ENCODE results near the gene MUC13. TPM values are rescaled to one million over a fixed set of nuclear protein-coding genes. Genes with fewer than 3 reads are reported as not detected.

The MUC13 gene
- total RNA-seq, 1 donor from 2014 or later, result not detected

DNA sequence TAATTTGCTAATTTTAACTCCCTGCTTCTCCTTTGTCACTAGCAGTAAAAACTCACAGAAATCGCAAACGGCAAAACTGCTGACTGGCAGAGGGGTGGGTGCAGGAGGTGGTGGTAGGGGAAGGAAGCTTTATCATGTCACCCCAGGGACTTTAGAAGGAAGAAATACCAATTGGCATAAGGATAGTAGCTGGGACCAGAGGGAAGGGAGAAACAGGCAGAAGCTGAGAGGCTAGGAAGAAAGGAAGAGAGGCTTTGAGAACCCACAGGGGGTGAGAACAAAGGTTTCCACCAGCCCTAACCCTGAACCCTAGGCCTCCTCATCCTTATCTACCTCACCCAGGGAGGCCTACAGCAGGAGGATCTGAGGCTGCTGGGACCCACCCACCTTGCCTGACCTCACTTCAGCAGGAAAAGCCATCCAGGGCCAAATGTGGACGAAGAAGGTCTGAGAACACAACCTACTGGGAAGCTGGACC lies 58.1 kb downstream of the MUC13 start:
- no peak for DNase-seq

DNA sequence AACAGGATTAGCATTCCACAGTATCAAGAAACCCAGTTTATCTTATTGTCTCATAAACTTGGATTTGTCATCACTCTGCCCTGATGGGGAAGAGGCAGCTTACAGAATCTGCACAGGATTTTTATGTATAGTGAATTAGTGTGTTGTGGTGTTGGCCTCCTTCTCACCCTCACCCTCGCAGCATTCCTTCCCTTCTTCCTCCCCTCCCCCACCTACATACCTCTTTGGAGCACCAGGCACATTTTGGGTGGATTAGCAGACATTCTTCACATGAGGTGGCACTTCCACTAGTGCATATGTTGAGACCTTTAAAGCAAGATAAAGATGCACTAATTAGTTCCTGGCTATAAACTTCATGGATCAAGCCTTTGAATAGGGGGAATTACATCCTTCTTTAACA lies 61.3 kb downstream of the MUC13 start:
- DNase-seq, result no peak

DNA sequence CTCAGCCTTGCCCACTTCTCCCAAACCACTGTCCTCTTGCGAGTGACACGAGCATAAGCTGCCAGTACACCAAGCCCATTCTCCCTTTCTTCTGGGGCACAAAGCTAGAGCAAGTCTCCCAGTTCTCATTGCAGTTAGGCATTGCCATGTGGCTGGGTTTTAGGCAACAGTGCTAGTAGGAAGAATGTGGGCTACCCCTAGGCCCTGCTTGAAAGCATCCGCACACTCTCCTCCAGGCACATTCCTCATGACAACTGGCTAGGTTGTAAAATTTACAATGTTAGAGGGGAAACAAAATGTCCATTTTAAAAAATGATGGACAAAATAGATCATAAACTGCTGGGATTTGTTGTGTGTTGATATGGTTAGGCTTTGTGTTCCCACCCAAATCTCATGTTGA lies 67.0 kb downstream of the MUC13 start:
- DNase-seq, result no peak

DNA sequence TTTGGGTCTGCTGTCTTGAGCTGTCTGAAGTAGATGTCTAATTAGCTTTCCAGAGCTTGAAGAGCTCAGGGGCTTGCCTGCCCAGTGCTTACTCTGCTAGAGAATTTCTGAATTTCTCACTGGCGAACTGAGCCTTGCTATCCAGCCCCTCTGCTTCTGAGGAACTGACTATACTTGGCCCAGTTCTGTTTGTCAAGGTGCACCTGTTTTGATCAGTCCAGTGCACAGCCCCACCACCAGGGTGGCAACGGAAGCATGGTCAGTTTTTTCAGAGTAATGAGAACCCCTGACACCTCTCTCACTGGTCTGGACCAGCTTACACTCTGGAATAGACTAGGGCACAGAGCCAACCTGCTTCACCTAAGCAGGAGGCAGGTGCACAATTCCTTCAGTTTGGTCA lies 72.5 kb downstream of the MUC13 start:
- DNase-seq, result no peak

DNA sequence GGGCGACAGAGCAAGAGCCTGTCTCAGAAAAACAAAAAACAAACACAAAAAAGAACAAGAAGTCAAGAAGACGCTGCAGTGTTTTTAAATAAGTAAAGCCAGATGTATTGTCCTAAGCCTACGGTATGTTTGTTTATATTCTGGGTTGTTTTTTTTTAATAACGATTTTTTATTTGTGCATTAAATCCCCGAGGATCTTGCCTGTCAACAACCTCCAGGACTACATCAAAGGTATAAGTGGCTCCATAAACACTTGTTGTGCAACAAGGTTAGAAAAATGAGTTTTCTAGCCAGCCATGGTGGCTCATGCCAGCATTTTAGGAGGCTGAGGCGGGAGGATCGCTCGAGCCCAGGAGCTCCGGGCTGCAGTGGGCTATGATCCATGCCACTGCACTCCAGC lies 73.5 kb downstream of the MUC13 start:
- DNase-seq, result no peak

DNA sequence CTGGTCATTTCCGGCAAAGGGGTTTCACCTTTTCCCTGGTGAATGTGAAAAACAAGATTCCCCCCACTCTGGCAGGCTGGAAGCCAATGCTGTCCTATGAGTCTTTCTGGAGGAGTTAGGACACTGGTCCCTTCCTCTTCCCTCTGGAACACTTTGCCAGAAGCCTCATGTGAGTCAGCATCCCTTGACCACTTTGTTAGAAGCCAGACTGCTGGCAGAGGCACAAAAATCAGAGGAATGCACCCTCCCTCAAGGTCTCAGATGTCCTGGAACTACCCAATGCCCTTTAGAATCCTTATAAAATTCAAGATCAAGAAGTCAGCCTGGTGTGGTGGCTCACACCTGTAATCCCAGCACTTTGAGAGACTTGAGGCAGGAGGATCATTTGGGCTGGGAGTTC lies 74.0 kb downstream of the MUC13 start:
- no peak for DNase-seq

DNA sequence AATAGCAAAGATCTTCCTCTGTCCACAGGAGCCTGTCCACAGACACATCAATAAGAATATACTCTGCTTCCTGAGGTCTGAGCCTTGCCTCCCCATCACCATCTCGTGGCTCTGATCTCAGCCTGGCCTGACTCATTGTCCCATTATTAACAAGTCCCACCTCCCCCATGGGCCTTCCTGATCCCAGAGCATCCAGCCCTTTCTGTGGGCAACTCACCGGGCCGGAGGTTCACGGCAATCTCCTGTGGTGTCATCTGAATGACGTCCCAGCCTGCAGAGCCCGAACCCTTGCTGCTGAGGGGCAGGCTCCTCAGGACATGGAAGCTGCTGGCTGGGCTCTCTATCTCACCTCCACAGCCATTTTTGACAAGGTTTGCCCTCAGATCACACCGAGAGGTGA lies 75.5 kb downstream of the MUC13 start:
- DNase-seq, result no peak

DNA sequence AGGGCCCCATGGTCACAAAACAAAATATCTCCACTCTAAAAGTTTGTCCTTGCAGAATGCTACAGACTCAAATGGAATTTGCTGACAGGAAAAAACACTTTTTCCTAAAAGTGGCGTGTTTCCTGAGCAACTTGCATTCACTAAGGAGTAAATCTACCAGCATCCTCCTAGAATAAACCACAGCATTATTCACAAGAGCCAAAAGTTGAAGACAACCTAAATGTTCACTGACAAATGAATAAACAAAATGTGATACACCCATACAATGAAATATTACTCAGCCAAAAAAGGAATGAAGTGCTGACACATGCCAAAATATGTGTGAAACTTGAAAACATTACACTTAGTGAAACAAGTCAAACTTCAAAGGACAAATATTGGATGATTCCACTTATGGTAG lies 76.3 kb downstream of the MUC13 start:
- DNase-seq, result no peak

DNA sequence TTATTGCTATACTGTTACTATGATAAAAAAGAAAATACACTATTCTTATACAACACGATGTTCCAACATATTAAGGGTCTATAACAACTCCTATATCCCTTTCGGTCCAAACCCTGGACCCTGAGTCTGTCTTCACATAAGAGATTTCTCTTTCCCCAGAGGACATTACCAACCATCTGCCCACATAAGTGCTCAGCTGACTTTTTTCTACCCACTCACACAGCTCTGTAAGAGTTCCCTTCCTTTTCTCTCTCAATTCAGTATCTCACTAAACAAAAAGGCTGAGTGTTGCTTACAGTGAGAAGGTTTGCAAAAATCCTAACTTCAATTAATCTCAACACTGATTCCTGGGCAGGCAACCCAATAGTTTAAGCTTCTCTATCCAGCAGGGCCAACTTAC lies 77.9 kb downstream of the MUC13 start:
- no peak for DNase-seq

Other genes with a start within 250 kb of the MUC13 start
- 59.9 TPM for gene UMPS, start 204.3 kb downstream of the MUC13 start, total RNA-seq
- 25.6 TPM for gene ITGB5, start 47.4 kb downstream of the MUC13 start, total RNA-seq
- 6.6 TPM for gene HEG1, start 121.2 kb upstream of the MUC13 start, total RNA-seq